Activated naive CD8-positive, alpha-beta T cell treated with anti-CD3 and anti-CD28 coated beads, Interleukin-2, amount 10 ng/mL, durations not matched to agents 7 days and 5 days (primary cell): ENCODE results near the gene RBM15B. TPM values are rescaled to one million over a fixed set of nuclear protein-coding genes. Genes with fewer than 3 reads are reported as not detected.
"Not testable (repeated sequence)": the region's sequence is repeated elsewhere in the genome, so short reads cannot be mapped to it uniquely, and the experiment has no call there.

Experiments used
- ATAC-seq: fragments of 150-1000 bp; cut with Tn5 transposase; one replicate; pipeline ENCODE4 v1.10.0; 2021; ENCODE audit warnings: low read depth, moderate library complexity
- POLR2A ChIA-PET: fragments of 350-600 bp; sonication (Branson Sonifier 250); formaldehyde crosslinking; loops from one replicate; lab custom pipeline; 2021; ENCODE audit warnings: antibody characterized with exemption; lab: Charles Lee
- DNase-seq: peaks from one replicate; pipeline ENCODE4 v3.0.0; 2021
- H3K27ac Mint-ChIP-seq: one replicate; pipeline ENCODE4 v1.8.0; 2022; ENCODE audit warnings: mild to moderate bottlenecking, mixed read lengths
- H3K27me3 Mint-ChIP-seq: one replicate; pipeline ENCODE4 v1.8.0; 2022; ENCODE audit warnings: mild to moderate bottlenecking, moderate library complexity, mixed read lengths
- H3K36me3 Mint-ChIP-seq: one replicate; pipeline ENCODE4 v1.8.0; 2021; ENCODE audit warnings: mild to moderate bottlenecking, mixed read lengths
- H3K4me1 Mint-ChIP-seq: one replicate; pipeline ENCODE4 v1.8.0; 2021; ENCODE audit warnings: mixed read lengths
- H3K4me3 Mint-ChIP-seq: one replicate; pipeline ENCODE4 v1.8.0; 2022; ENCODE audit warnings: mild to moderate bottlenecking, moderate library complexity, mixed read lengths
- H3K9me3 Mint-ChIP-seq: one replicate; pipeline ENCODE4 v1.8.0; 2021; ENCODE audit warnings: mixed read lengths
- total RNA-seq, 2 experiments: library from RNA; stranded (reverse); gene quantifications; one replicate each; pipeline ENCODE4 v1.2.3, GENCODE V29; 2021

The RBM15B gene
- total RNA-seq, 2 experiments from 2014 or later: 30.5 to 32.6 TPM

- POLR2A ChIA-PET: no interaction called here
- Mint-ChIP-seq H3K9me3 (no peaks in the 10 kb centered on the region), H3K27ac (no peak overlapping the region), H3K36me3 (peaks cover 8% of the 10 kb centered on the region), H3K4me1 (peaks cover 27% of the 10 kb centered on the region), H3K4me3 (no peak overlapping the region), H3K27me3 (no peaks in the 10 kb centered on the region)
- DNase-seq (no peak), ATAC-seq (no peak)
These were observed 9.8 kb upstream of the RBM15B start for GRCh38 chr3:51381333-51381705.

GRCh38 chr3:51382076-51382745 is 8.9 kb upstream of the RBM15B start:
- Mint-ChIP-seq H3K9me3 (no peaks in the 10 kb centered on the region), H3K4me1 (peaks cover 33% of the 10 kb centered on the region), H3K27me3 (no peaks in the 10 kb centered on the region), H3K36me3 (peaks cover 14% of the 10 kb centered on the region), H3K27ac (no peak overlapping the region), H3K4me3 (no peak overlapping the region)
- DNase-seq (peak; percentile 16), ATAC-seq (no peak)
- POLR2A ChIA-PET: no interaction called here

- peaks cover 19% of the 10 kb centered on the region for H3K36me3 Mint-ChIP-seq
- no peak for ATAC-seq
- peak; percentile 6 for DNase-seq
- H3K27me3 Mint-ChIP-seq: no peaks in the 10 kb centered on the region
- peak overlapping the region; percentile 59 for H3K27ac Mint-ChIP-seq
- H3K4me3 Mint-ChIP-seq: peak overlapping the region; percentile 91
- no peaks in the 10 kb centered on the region for H3K9me3 Mint-ChIP-seq
- POLR2A ChIA-PET: no interaction called here
- H3K4me1 Mint-ChIP-seq: peaks cover 40% of the 10 kb centered on the region
These were observed 8.0 kb upstream of the RBM15B start for GRCh38 chr3:51382947-51383578.

GRCh38 chr3:51384055-51384725 is 6.9 kb upstream of the RBM15B start:
- no peaks in the 10 kb centered on the region for H3K9me3 Mint-ChIP-seq
- POLR2A ChIA-PET: interaction anchor here (0.9 to 2.8 kb wide), 9 partner anchors 10 to 1047 kb away, joined by 3 to 19 read pairs (median 6); partner anchors contain the start of genes CISH and HEMK1
- ATAC-seq: peak; percentile 21
- H3K27ac Mint-ChIP-seq: peak overlapping the region; percentile 95
- H3K4me3 Mint-ChIP-seq: peak overlapping the region; percentile 91
- peaks cover 20% of the 10 kb centered on the region for H3K36me3 Mint-ChIP-seq
- DNase-seq: no peak
- no peaks in the 10 kb centered on the region for H3K27me3 Mint-ChIP-seq
- peaks cover 39% of the 10 kb centered on the region for H3K4me1 Mint-ChIP-seq

- no peaks in the 10 kb centered on the region for H3K27me3 Mint-ChIP-seq
- peak; percentile 97 for ATAC-seq
- peak; percentile 95 for DNase-seq
- H3K9me3 Mint-ChIP-seq: no peaks in the 10 kb centered on the region
- H3K4me1 Mint-ChIP-seq: peaks cover 37% of the 10 kb centered on the region
- H3K36me3 Mint-ChIP-seq: peaks cover 20% of the 10 kb centered on the region
- POLR2A ChIA-PET: interaction anchor here (0.6 to 2.8 kb wide), 23 partner anchors 8 to 1048 kb away, joined by 3 to 19 read pairs (median 5); partner anchors contain the start of genes ABHD14B, CISH, DCAF1 and HEMK1
- H3K27ac Mint-ChIP-seq: peak within 1 kb of the TSS; percentile 95
- peak within 1 kb of the TSS; percentile 91 for H3K4me3 Mint-ChIP-seq
These were observed 6.2 kb upstream of the RBM15B start, which contains the start of gene MANF for GRCh38 chr3:51384726-51385473. Gene MANF (plus strand): TSS chr3:51385291. CDS start chr3:51385343, 52 bp downstream.

- Mint-ChIP-seq H3K4me3 (peak overlapping the region; percentile 91), H3K27me3 (no peaks in the 10 kb centered on the region), H3K4me1 (peaks cover 41% of the 10 kb centered on the region), H3K36me3 (peaks cover 20% of the 10 kb centered on the region), H3K27ac (peak overlapping the region; percentile 91), H3K9me3 (no peaks in the 10 kb centered on the region)
- DNase-seq (peak; percentile 45), ATAC-seq (no peak)
- POLR2A ChIA-PET: interaction anchor here (0.6 to 2.8 kb wide), 21 partner anchors 8 to 1048 kb away, joined by 3 to 19 read pairs (median 5); partner anchors contain the start of genes ABHD14B, CISH, DCAF1 and HEMK1
These were observed 5.4 kb upstream of the RBM15B start for GRCh38 chr3:51385621-51386091.

- H3K36me3 Mint-ChIP-seq: peaks cover 20% of the 10 kb centered on the region
- POLR2A ChIA-PET: interaction anchor here (1.1 to 2.8 kb wide), 12 partner anchors 9 to 1049 kb away, joined by 3 to 19 read pairs (median 6); partner anchors contain the start of genes ABHD14B, CISH, DCAF1 and HEMK1
These were observed 4.8 kb upstream of the RBM15B start for GRCh38 chr3:51386159-51386851.

GRCh38 chr3:51386852-51387229 is 4.2 kb upstream of the RBM15B start:
- Mint-ChIP-seq H3K4me1 (peaks cover 41% of the 10 kb centered on the region), H3K36me3 (peaks cover 20% of the 10 kb centered on the region), H3K27me3 (no peaks in the 10 kb centered on the region), H3K4me3 (peak overlapping the region; percentile 91), H3K9me3 (no peaks in the 10 kb centered on the region), H3K27ac (peak overlapping the region; percentile 91)
- peak; percentile 20 for DNase-seq
- POLR2A ChIA-PET: interaction anchor here (1.5 to 2.8 kb wide), 3 partner anchors 112 to 777 kb away, joined by 3 to 19 read pairs (median 16); partner anchors contain the start of gene CISH
- ATAC-seq: no peak

More at GRCh38 chr3:51386159-51386851, 4.8 kb upstream of the RBM15B start:
- Mint-ChIP-seq H3K9me3 (no peaks in the 10 kb centered on the region), H3K27ac (peak overlapping the region; percentile 91), H3K27me3 (no peaks in the 10 kb centered on the region), H3K4me1 (peaks cover 41% of the 10 kb centered on the region), H3K4me3 (peak overlapping the region; percentile 91)
- ATAC-seq (no peak), DNase-seq (no peak)

GRCh38 chr3:51387281-51387680 is 3.8 kb upstream of the RBM15B start:
- Mint-ChIP-seq H3K27ac (peak overlapping the region; percentile 60), H3K36me3 (peaks cover 20% of the 10 kb centered on the region), H3K4me1 (peaks cover 41% of the 10 kb centered on the region), H3K4me3 (peak overlapping the region; percentile 91)
- not testable (repeated sequence) for DNase-seq, ATAC-seq, H3K27me3 Mint-ChIP-seq, H3K9me3 Mint-ChIP-seq
- POLR2A ChIA-PET: interaction anchor here (0.6 to 1.5 kb wide), 2 partner anchors 112 to 709 kb away, joined by 3 read pairs; no protein-coding TSS in a partner anchor

GRCh38 chr3:51388286-51389029 is 2.6 kb upstream of the RBM15B start:
- ATAC-seq (no peak), DNase-seq (peak; percentile 20)
- Mint-ChIP-seq H3K27ac (peak overlapping the region; percentile 56), H3K4me3 (peak overlapping the region; percentile 10), H3K36me3 (peaks cover 22% of the 10 kb centered on the region), H3K9me3 (no peaks in the 10 kb centered on the region), H3K27me3 (no peaks in the 10 kb centered on the region), H3K4me1 (peaks cover 41% of the 10 kb centered on the region)
- POLR2A ChIA-PET: interaction anchor here (0.6 to 1.6 kb wide), 5 partner anchors 110 to 819 kb away, joined by 3 to 5 read pairs (median 4); partner anchors contain the start of gene HEMK1

- POLR2A ChIA-PET: interaction anchor here (0.5 to 1.6 kb wide), 5 partner anchors 110 to 417 kb away, joined by 3 to 6 read pairs (median 5); partner anchors contain the start of gene DCAF1
- ATAC-seq (no peak), DNase-seq (peak; percentile 58)
- no peak overlapping the region for H3K4me3 Mint-ChIP-seq
- no peaks in the 10 kb centered on the region for H3K27me3 Mint-ChIP-seq
- peaks cover 25% of the 10 kb centered on the region for H3K36me3 Mint-ChIP-seq
- H3K9me3 Mint-ChIP-seq: no peaks in the 10 kb centered on the region
- H3K4me1 Mint-ChIP-seq: peaks cover 42% of the 10 kb centered on the region
- no peak overlapping the region for H3K27ac Mint-ChIP-seq
These were observed 1.5 kb upstream of the RBM15B start for GRCh38 chr3:51389423-51390183.
